NCI-H146 treated with DMSO at 0.1 percent for 48 hours (cell line): ENCODE results near the gene MSI2.

Source experiments
- DNase-seq: peaks from one replicate; lab custom pipeline; 2025; ENCODE audit not compliant: unreplicated experiment; lab: John Stamatoyannopoulos, UW

Gene MSI2

DNA sequence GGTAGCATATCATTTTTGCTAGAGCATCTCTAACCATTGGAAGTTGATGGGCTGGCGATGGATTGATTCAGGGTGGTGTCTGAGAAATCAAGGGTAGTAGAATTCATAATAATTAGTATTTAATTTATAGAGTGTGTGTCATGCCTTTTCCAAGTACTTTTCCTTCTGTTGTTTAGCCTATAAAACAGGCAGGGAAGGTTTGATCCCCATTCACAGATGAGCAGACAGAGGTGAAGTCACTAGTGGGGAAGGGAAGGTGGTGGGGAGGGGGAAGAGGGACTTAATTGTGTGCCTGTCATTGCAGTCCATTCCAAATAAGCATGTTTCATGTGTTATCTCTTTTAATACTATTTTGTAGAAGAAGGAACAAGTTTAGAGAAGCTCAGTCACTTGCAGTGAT, 131.3 kb downstream of the MSI2 start:
- no peak for DNase-seq

DNA sequence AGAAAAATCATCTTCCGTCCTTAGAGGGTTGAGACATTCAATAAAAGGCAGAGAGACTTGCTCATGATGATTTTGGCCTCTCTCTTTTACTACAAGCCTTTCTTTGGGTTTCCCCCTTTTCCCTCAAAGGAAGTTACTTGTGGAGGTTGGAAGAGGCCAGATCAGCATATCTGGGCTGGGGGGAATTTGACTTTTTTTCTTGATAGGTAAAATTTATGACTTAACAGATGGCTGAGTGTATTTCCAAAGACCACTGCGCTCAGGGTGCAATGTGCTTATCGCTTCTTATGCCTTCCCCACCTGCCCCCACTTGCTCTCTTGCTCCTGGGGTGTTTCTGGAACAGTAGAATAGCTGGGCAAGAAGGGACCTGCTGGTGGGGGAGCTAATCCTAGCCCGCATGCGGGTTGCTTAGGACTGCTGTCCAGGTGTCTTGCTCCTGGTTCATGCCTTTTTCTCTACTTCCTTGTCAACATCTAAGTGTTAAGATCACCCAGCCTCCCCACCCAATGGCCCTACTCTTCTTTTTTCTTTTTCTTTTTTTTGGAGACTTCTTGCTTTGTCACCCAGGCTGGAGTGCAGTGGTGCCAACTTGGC, 131.9 kb downstream of the MSI2 start:
- DNase-seq: no peak

DNA sequence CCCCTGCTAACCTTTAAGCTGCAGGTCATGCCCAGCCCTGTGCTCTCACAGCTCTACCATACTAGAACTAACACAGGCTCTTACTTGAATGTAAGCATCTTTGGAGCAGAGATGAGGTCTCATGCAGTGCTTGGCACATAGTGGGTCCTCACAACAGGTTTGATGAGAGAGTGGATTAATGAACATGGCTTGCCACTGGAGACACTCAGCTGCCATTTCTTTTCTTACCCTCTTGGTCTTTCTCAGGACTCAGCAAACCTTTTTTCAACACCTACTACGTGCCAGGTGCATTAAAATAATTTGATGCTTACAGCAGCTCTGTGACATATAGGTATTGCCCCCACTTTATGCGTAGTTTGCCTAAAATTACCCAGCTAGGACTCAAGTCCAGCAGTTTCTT, 133.2 kb downstream of the MSI2 start:
- DNase-seq: no peak

DNA sequence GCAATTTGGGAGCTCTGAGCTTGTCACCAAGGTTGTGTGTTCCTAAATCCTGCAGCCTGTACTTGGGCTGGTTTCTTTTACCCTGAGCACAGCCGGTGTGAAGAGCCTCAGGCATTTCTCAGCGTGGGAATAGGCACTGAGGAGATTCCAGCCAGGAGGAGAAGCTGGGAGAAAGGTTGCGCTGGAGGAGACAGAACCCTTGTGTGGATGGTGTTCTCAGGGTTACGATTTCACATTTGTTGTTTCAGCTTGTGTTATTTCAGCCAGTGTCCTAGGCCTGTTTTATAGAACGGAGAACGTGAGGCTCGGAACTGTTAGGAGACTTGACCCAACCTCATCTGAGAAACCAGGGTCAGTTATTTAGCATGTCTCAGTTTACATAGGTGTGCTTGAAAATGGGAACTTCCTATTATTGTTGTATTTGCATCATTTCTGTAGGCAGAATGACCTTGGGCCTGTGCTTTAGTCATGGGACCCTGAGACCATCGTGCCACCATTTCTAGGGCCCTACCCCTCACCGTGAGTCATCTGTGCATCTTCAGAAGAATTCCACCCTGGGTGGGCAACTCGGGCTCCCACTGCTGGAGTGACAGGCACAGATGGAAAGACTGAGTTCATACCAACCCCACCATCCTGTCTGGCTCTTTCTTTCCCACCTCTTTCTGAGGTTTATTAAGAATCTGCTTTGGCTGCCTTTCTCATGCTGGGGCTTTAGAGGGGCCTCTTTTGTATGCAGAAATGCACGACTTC, 134.9 kb downstream of the MSI2 start:
- DNase-seq: peak; percentile 20

DNA sequence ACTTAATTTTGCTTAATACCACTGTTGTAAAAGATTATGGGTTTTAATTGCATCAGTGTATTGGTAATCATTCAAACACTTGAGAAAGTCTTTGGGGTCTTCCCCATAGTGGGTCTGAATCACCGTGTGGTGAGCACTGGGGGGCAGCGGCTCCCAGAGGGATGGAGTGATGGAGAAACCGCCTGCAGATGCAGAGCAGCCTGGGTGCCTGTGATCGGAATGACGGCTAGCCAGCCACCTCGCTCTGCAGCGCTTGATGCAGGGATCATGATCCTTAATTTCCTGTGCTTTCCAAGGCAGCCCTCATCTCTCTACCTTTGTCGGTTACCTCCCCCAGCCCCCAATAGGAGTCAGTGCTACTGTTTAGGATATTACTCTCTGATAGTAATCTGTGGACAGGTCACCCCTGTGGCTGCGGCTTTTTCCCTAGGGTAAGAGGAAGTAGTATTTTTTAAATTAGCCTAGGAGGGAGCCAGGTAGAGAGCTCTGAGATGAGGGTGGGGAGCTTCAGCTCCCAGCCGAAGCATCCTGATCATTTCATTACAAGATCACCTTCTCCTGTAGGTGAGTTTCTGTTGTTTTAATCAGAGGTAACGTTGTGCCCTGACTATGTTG, 135.6 kb downstream of the MSI2 start:
- DNase-seq: no peak

DNA sequence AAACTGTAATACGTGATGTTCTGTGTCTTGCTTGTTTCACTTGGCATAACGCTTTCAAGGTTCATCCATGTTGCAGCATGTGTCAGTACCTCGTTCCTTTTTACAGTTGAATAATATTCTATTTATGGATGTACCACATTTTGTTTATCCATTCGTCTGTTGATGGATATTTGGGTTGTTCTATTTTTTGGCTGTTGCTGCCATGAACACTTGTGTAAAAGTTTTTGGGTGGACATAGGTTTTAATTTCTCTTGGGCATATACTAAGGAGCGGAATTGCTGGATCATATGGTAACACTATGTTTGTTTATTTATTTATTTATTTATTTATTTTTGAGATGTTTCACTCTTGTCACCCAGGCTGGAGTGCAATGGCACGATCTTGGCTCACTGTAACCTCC, 137.0 kb downstream of the MSI2 start:
- DNase-seq: no peak

DNA sequence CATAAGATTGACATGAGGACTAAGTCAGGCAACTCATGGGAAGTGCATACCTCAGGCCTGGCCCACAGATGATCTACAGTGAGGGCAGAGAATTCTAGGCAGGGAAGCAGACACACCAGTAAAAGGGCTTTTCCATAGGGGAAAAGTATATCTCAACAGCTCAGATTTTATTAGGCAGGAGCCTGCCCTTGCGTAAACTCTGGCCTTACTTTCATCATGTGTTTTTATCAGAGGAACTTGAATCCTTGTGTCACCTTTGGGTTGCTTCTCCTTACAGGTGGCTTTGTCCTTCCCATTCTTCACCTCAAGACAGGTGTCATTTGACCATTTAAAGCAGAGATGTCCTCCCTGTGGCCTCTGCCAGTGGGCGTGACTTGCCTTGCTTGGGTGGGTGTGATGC, 138.1 kb downstream of the MSI2 start:
- DNase-seq: no peak

DNA sequence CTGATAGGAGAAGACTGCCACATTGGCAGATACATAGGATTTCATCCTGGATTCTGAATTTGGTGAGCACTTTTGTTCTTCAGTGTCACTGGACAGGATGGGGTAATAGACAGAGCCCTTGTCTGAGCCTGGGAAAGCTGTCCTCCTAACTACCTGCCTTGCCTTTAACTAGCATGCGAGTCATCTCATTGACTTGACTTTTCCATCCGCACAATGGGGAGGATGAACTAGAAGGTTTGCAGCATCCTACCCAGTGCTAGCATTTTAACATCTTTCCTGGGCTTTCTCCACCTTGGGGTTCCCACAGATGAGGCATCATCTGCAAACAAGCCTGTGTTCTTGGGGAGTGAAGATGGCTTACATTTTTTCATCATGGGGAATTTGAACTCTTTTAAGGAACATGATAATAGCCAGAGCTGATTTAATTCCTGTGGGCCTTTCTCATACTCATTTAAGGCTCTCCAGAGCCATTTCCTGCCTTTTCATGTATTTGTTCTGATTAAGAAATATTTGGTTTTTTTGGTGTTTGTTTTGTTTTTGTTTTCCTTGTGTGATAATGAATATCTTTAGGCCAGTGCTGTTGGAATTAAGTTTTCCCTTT, 139.5 kb downstream of the MSI2 start:
- no peak for DNase-seq

DNA sequence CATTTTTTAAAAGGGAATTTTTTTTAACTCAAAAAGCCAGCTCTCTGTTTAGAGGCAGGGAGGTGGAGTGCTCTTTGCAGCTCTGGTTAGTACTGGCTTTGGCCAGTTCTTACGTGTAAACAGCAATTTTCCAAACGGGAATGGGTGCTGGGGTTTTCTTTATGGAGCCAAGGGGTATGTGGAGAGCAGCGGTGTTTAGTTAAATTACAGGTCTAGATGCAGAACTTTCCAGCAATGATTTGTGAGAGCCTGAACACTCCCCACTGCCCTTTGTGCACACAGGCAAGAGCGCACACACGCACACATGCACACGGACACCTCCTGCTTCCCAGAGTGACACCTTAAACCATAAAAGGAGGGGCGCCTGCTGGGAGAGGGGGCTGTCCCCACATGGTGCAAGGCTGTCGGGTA, 140.2 kb downstream of the MSI2 start:
- DNase-seq: peak; percentile 32

DNA sequence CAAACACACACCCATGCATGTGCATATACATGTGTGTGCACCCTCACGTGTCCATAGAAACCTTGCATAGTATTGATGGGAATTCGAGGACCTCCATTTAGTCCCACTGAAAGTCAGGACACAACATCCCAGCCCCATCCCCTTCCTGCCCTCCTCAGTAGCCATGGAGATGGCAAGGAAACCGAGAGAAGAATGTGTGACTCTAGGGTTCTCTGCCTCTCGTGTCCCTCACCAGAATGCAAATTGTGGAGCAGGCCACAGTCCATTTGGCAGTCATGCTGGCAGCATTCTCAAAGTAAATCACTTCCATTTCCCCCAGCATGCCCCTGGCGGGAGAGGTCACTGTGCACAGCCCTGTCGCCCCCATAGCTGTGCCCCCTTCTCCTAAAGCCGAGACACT, 141.1 kb downstream of the MSI2 start:
- DNase-seq: no peak

DNA sequence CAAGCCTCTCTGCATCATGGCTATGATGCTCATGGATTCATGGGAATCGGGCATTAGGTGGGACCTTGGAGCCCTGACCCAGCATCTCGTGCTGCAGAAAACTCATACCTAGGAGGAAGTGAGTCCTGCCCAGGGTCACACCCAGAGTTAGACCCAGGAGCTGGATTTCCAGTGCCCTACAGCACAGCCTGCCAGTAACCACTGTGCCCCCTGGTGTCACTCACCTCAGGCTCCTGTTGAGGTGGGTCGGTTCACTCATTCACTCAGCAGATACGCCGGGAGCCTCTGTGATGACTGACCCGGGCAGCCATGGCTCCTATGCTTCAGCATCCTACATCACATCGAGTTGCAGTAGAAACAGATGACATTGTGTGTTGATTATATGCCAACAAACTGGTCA, 143.4 kb downstream of the MSI2 start:
- DNase-seq: no peak

DNA sequence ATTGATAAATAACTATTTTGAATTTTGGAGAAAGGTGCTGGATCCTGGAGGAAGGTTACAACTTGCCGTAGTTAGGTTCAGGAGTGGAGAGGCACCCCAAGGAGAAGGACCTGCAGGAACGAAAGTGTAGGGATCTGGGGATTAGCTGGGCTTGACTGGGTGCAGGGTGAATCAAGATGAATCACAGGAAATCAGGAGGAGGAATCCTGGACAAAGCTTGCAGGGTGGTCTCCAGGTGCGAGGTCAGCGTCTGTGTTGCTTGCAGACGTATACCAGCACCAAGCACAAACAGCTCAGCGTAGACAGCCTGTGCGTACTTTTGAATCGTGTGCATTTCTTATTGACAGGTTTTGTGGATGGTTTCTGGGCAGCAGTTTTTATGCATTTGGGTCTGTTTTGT, 144.3 kb downstream of the MSI2 start:
- no peak for DNase-seq

DNA sequence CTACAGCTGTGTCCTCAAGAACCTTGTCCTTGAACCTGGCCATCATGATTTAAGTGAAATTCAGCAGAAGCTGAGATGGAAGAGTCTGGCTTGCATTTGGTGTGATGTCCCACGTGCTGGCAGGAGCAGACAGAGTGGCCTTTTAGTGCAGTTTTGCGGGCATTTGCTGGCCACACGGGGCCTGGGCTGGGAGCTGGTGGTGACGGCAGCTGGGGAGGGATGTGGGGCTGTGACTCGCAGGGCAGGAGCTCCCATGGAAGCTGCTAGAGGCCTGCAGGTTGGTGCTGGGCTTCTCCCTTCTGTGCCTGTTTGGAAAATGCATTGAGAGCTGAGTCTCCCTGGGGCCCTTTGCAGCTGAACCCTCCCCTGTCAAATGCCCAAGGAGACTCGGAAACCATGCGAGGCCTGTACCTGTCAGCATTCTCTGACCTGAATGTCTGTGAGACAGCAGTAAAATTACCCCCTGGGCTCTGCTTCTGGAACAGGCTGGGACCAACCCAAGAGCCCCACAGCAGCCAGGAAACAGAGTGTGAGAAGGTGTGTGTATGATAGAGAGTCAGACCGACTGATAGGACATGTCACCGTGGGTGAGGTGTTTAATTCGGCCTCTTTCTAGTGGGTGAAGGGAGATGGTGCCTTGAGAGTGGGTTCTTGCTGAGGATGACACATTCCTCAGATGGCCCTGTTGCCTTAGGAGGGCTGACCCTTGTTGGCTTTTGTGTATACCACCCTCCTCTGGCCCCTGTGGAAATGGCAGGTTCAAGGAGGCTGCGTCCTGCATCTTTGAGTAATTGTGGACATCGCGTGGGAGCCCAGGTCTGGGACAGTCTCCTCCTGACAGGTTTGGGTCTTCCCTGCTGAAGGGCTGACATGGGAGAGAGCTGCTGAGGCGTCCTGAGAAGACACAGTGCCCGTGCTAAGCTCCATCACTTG, 145.5 kb downstream of the MSI2 start:
- no peak for DNase-seq

DNA sequence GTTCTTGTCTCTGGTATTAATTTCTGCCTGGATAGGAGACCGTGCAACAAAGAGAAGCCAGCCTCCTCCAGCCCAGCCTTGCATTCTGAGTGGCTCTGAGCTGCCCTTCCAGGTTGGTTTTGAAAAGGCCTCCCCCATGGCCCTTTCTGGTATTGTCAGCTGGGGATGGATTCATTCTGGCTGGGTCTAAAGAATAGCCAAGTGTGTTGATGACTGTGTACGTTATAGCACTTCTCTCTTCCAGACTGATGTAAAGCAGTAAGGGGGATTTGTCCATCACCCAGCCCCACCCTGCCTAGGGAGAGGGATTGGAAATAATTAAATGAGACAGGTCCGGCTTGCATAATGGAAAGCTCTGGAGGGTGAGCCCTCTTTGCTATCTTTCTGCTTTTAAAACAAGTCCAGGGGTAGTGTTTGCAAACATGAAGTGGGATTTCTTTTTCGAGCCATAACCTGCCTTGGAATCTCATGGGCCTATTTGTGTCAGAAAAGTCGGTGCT, 146.4 kb downstream of the MSI2 start:
- no peak for DNase-seq

DNA sequence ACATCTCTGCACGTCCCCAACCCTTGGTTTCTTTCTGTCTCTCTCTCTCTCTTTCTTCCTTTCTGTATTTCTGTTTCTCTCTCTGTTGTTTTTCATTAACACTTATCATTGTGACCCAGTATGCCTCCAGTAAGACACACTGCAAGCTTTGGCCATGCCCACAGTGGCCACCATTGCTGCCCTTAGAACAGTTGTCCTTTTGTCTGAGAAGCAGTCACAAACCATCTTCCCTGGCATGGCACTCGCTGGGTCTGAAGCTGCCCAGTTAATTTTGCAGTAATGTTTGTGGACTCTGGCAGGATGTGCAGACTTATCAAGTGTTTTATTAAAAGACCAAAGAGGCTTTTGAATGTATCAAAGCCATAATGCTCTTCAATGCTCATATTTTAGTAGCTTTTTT, 146.9 kb downstream of the MSI2 start:
- no peak for DNase-seq

DNA sequence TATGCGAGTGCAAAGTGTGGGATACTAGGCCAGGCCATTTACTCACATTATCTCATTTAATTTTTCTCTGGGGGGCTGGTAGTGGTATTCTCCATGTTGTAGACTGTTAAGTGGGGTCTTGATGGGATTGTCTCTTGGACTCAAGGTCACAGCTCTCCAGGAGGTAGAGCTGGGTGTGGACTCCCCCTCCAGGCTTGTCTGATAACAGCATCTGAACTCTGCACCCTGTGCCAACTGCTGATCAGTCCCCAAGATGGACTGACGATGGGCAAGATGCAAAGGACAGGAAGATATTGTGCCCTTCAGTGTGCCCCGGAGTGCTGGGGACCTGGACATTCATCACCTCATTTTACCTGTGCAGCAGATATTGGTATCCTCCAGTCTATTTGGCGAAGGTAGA, 147.8 kb downstream of the MSI2 start:
- DNase-seq: no peak

DNA sequence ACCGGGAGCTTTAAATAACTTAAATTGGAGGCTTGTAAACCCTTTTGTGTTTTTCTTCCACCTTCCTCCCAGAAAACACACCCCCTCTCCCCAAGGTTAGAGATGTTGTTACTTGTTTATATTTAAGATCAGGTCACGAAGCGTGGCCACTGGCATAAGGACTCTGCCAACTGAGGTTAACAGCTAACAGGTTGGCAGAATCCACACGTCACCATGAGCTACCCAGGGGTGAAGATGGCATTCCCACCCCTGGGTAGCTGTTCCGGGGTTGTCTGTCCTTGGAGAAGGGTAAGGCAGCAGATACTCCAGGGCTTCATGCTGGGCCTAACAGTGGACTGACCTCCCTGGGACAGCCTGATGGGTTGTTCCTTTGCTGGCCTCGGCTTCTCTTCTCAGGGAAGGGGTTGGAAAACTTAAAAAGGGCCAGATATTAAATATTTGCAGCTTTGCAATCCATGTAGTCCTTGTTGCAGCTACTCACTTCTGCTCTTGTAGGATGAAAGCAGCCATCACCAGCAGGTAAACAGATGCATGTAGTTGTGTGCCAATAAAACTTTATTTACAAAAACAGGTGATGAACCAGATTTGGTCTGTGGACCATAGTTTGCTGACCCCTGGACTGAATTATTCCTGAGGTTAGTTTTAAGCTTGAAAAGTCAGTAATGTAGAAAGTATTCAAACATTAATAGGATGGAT, 148.6 kb downstream of the MSI2 start:
- DNase-seq: no peak

DNA sequence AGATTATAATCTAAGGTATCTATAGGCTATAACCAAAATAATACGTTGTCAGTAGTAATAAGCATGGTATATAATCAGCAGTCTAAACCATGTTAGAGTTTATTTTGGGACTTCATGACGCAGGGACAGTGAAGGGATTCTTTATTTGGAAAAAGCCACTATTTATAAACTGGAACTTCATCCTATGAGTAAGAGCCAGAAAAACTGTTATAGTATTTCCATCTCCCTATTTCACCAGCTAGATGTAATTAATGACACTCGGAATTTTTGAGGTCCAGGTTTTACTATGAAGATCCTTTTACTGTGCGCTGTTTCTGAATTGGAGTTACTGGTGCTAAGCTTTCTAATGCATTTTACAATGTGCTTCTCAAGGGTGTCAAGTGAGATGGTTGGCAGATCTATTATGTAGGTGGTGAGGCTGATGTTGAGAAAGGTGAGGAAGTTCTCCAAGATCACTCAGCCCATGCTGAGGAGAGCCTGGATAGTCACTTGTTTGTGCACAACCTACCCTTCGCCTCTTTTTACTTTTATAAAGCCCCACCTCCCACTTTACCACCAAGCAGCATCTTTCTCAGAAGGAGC, 149.3 kb downstream of the MSI2 start:
- no peak for DNase-seq

DNA sequence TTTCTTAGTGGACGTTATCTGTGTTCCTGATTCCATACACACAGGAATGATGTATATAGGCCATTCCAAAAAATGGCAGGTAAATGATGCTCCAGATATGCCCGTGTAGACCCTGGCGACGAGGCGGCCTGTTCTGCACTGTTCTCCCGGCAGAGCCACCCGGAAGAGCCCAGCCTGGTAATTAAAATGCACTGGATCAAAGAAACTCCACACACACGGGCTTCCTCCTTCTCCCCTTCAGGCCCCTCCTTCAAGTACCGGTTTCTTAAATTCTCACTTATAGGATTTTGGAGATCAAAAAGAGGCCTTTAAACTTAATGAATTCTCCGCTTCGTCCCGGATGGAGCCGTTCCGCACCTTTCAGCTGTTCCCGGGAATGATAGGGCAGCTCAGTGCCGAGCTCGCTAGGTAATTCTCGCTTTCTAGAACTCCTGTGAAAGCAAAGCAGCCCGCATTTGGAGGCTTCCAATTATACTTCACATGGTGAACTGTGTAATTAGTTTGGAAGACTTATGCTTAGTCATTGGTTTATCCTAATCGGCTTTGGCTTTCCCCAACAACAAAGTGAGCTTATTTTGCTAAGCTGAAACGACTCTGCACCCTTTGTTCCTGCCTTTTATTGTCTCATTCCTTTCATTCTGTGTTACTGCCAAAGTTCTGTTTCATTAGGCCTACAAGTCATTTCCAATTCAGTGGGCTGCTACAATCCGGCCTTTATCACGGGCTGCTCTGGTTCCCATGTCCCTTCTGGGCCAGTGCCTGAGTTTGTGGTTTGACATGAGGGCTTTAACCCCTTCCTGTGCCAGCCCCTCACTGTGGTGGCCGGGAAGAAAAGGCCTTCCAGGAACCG, 150.0 kb downstream of the MSI2 start:
- DNase-seq: no peak
